Activated CD4-positive, alpha-beta T cell treated with anti-CD3 and anti-CD28 coated beads, Interleukin-2, amount 50 U/mL, for 4 hours (primary cell): Measurements from ENCODE around the gene CYP26A1.

ENCODE experiments used
- DNase-seq, 2 experiments: peaks; one replicate each; pipeline ENCODE4 v3.0.0-alpha.2; 2020

CYP26A1 gene

GRCh38 chr10:93124580-93125318 is 51.1 kb downstream of the CYP26A1 start:
- DNase-seq, result no peak

- no peak for DNase-seq
These were observed 52.3 kb downstream of the CYP26A1 start for GRCh38 chr10:93125966-93126365.

GRCh38 chr10:93126483-93127052 is 52.9 kb downstream of the CYP26A1 start:
- no peak for DNase-seq
